ENCODE data around the gene PRPF6. TPM values are rescaled to one million over a fixed set of nuclear protein-coding genes. Genes with fewer than 3 reads are reported as not detected.

PRPF6 gene
- total and polyA plus RNA-seq, 2 of the 13 experiments (the other 11 are each of a cell fraction or from before 2014, with no cell fraction given) = 63.7 to 101 TPM

GRCh38 chr20:63934271-63935068 is 46.5 kb upstream of the PRPF6 start:
- H3K4me1 ChIP-seq (ENCODE audit: insufficient read depth, low read length) = no peaks in the 10 kb centered on the region
- no peak overlapping the region for H3K4me2 ChIP-seq (ENCODE audit: low read depth, low read length)
- H2AFZ ChIP-seq (ENCODE audit: low read length) = no peak overlapping the region
- no peaks in the 10 kb centered on the region for H3K79me2 ChIP-seq (ENCODE audit: insufficient read depth, low read length)
- peaks cover 4% of the 10 kb centered on the region; the same call in 1 of the 2 replicates for H4K20me1 ChIP-seq (ENCODE audit: insufficient read depth, low read length)
- H3K4me3 ChIP-seq (replicated peaks in 1 of 3; ENCODE audit: insufficient read depth in 1 of 3, low read depth in 2 of 3, low read length in 3 of 3) = no peak overlapping the region
- no peak for FAIRE-seq
- WGBS (ENCODE audit: low lambda C conversion rate) = 96% methylated on average over 37 of the region's 37 CpGs
- ChIA-PET POLR2A (no interaction called here), CTCF (ENCODE audit: low intra/inter-chr PET ratio, low total read pairs) (interaction anchor here (1.5 kb wide), 1 partner anchor 40 kb away, joined by 9 read pairs; no protein-coding TSS in a partner anchor)
- peak; percentile 46 for ATAC-seq
- H3K27ac ChIP-seq (ENCODE audit: extremely low read length, insufficient read depth, low read length) = no peak overlapping the region
- DNase-seq (ENCODE audit: low spot score) = no peak
- H3K9me3 ChIP-seq (ENCODE audit: low read length) = no peaks in the 10 kb centered on the region
- no peak overlapping the region for H3K9ac ChIP-seq (ENCODE audit: insufficient read depth, low read depth, low read length)
- in situ Hi-C loops (cut with HindIII; ENCODE audit: extremely low pct_ligation_motif_present, low pct_unique_long_range_greater_than_20kb) = no loop called here
- TSS peak; percentile 39 for BruUV-seq (replicated peaks)
- H3K36me3 ChIP-seq (replicated peaks in 1 of 2; ENCODE audit: control insufficient read depth in 1 of 2, insufficient read depth in 2 of 2, low read length in 2 of 2) = peaks cover 44 to 73% of the 10 kb centered on the region in 2 experiments
- no peaks in the 10 kb centered on the region for H3K27me3 ChIP-seq (ENCODE audit: control insufficient read depth in 1 of 2, insufficient read depth in 2 of 2, low read length in 2 of 2)
- intact Hi-C loops (cut with micrococcal nuclease; ENCODE audit: unreplicated experiment) = no loop called here
- TF ChIP-seq, protein P1, sequence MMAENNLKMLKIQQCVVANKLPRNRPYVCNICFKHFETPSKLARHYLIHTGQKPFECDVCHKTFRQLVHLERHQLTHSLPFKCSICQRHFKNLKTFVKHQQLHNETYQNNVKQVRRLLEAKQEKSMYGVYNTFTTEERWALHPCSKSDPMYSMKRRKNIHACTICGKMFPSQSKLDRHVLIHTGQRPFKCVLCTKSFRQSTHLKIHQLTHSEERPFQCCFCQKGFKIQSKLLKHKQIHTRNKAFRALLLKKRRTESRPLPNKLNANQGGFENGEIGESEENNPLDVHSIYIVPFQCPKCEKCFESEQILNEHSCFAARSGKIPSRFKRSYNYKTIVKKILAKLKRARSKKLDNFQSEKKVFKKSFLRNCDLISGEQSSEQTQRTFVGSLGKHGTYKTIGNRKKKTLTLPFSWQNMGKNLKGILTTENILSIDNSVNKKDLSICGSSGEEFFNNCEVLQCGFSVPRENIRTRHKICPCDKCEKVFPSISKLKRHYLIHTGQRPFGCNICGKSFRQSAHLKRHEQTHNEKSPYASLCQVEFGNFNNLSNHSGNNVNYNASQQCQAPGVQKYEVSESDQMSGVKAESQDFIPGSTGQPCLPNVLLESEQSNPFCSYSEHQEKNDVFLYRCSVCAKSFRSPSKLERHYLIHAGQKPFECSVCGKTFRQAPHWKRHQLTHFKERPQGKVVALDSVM (CRISPR knock-in tag; IDR thresholded peaks at IDR 0.05) = no peak
- TF ChIP-seq ZNF121 (CRISPR knock-in tag; IDR thresholded peaks at IDR 0.05) (peak; percentile 39; the same call in 1 of the 2 replicates), NCOA5 (CRISPR knock-in tag; IDR thresholded peaks at IDR 0.05) (no peak), ZNF780A (CRISPR knock-in tag; IDR thresholded peaks at IDR 0.05) (no peak), NFE2 (CRISPR knock-in tag; IDR thresholded peaks at IDR 0.05) (no peak), FOXA3 (CRISPR knock-in tag; IDR thresholded peaks at IDR 0.05) (no peak), ZFP91 (CRISPR knock-in tag; IDR thresholded peaks at IDR 0.05; ENCODE audit: borderline replicate concordance) (0 out of 2 replicates have a peak, but pooled peaks have one; percentile 24), ZSCAN30 (CRISPR knock-in tag; IDR thresholded peaks at IDR 0.05) (no peak), ZNF605 (CRISPR knock-in tag; IDR thresholded peaks at IDR 0.05) (no peak), ZNF513 (CRISPR knock-in tag; conservative IDR thresholded peaks at IDR 0.05) (no peak), KDM4B (CRISPR knock-in tag; IDR thresholded peaks at IDR 0.05) (no peak)
- TF ChIP-seq, protein P2, sequence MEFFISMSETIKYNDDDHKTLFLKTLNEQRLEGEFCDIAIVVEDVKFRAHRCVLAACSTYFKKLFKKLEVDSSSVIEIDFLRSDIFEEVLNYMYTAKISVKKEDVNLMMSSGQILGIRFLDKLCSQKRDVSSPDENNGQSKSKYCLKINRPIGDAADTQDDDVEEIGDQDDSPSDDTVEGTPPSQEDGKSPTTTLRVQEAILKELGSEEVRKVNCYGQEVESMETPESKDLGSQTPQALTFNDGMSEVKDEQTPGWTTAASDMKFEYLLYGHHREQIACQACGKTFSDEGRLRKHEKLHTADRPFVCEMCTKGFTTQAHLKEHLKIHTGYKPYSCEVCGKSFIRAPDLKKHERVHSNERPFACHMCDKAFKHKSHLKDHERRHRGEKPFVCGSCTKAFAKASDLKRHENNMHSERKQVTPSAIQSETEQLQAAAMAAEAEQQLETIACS (CRISPR knock-in tag; IDR thresholded peaks at IDR 0.05) = 0 out of 2 replicates have a peak, but pooled peaks have one; percentile 10
- TF ChIP-seq, protein P3, sequence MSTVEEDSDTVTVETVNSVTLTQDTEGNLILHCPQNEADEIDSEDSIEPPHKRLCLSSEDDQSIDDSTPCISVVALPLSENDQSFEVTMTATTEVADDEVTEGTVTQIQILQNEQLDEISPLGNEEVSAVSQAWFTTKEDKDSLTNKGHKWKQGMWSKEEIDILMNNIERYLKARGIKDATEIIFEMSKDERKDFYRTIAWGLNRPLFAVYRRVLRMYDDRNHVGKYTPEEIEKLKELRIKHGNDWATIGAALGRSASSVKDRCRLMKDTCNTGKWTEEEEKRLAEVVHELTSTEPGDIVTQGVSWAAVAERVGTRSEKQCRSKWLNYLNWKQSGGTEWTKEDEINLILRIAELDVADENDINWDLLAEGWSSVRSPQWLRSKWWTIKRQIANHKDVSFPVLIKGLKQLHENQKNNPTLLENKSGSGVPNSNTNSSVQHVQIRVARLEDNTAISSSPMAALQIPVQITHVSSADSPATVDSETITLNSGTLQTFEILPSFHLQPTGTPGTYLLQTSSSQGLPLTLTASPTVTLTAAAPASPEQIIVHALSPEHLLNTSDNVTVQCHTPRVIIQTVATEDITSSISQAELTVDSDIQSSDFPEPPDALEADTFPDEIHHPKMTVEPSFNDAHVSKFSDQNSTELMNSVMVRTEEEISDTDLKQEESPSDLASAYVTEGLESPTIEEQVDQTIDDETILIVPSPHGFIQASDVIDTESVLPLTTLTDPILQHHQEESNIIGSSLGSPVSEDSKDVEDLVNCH (CRISPR knock-in tag; IDR thresholded peaks at IDR 0.05) = no peak

Data from HepG2 (cell line).